ENCODE data around the gene PARP3.

GRCh38 chr3:51931756-51932155 is 10.4 kb upstream of the PARP3 start:
- TF ChIP-seq ZBTB33 (IDR thresholded peaks at IDR 0.05; ENCODE audit: borderline replicate concordance, low read depth): no peak
- TF ChIP-seq CTCF (IDR thresholded peaks at IDR 0.05): no peak
- TF ChIP-seq SIN3A (IDR thresholded peaks at IDR 0.05; ENCODE audit: borderline replicate concordance, low read depth, low read length): no peak
- no peak for TF ChIP-seq SMC3 (IDR thresholded peaks at IDR 0.05; ENCODE audit: low read depth, low read length)
- TF ChIP-seq MXI1 (IDR thresholded peaks at IDR 0.05; ENCODE audit: low read depth, low read length): no peak
- TF ChIP-seq TAF1 (IDR thresholded peaks at IDR 0.05; ENCODE audit: borderline replicate concordance, low read depth, low read length): no peak
- TF ChIP-seq EP300 (IDR thresholded peaks at IDR 0.05; ENCODE audit: borderline replicate concordance in 1 of 2, low read depth in 1 of 2, low read length in 1 of 2): no peak
- no peak for TF ChIP-seq USF2 (IDR thresholded peaks at IDR 0.05; ENCODE audit: borderline replicate concordance, low read depth, low read length)
- TF ChIP-seq YY1 (IDR thresholded peaks at IDR 0.05; ENCODE audit: low read depth): no peak
- no peak for TF ChIP-seq EZH2phosphoT487 (IDR thresholded peaks at IDR 0.05; ENCODE audit: borderline replicate concordance, low read depth)
- TF ChIP-seq PBX3 (IDR thresholded peaks at IDR 0.05): no peak
- no peak for TF ChIP-seq ELF1 (IDR thresholded peaks at IDR 0.05)

Data from SK-N-SH (cell line).